Cortex of kidney (tissue), 1 donor: Measurements from ENCODE around the gene TMEM205.
"Not testable (repeated sequence)": the region's sequence is repeated elsewhere in the genome, so short reads cannot be mapped to it uniquely, and the experiment has no call there.

ENCODE experiments used
- DNase-seq: peaks from one replicate; lab custom pipeline; 2025; lab: John Stamatoyannopoulos, UW

TMEM205 gene

GRCh38 chr19:11339254-11340098 lies 6.6 kb downstream of the TMEM205 start, which contains the start of gene RAB3D:
RAB3D (minus strand) TSS chr19:11339657; CDS start chr19:11337399, 2,258 bp downstream.
- DNase-seq: no peak

GRCh38 chr19:11338569-11339253 lies 7.4 kb downstream of the TMEM205 start:
- no peak for DNase-seq

GRCh38 chr19:11338121-11338520 lies 7.9 kb downstream of the TMEM205 start:
- DNase-seq: no peak

GRCh38 chr19:11337080-11337479 lies 9.0 kb downstream of the TMEM205 start:
- DNase-seq: no peak

- DNase-seq: no peak
Observed at GRCh38 chr19:11335449-11336146, 10.5 kb downstream of the TMEM205 start.

GRCh38 chr19:11333838-11334237 lies 12.2 kb downstream of the TMEM205 start:
- DNase-seq: not testable (repeated sequence)

- no peak for DNase-seq
Observed at GRCh38 chr19:11332822-11333221, 13.2 kb downstream of the TMEM205 start.

- DNase-seq: no peak
Observed at GRCh38 chr19:11331502-11331901, 14.6 kb downstream of the TMEM205 start.

- DNase-seq: no peak
Observed at GRCh38 chr19:11330127-11330526, 15.9 kb downstream of the TMEM205 start.

- DNase-seq: no peak
Observed at GRCh38 chr19:11325544-11325943, 20.5 kb downstream of the TMEM205 start.

GRCh38 chr19:11324748-11325389 lies 21.2 kb downstream of the TMEM205 start:
- DNase-seq: no peak

GRCh38 chr19:11324079-11324661 lies 21.9 kb downstream of the TMEM205 start:
- DNase-seq: no peak

GRCh38 chr19:11323601-11324078 lies 22.4 kb downstream of the TMEM205 start:
- no peak for DNase-seq

GRCh38 chr19:11322269-11323024 lies 23.6 kb downstream of the TMEM205 start:
- DNase-seq: no peak

- DNase-seq: no peak
Observed at GRCh38 chr19:11321191-11322126, 24.6 kb downstream of the TMEM205 start.

- DNase-seq: not testable (repeated sequence)
Observed at GRCh38 chr19:11320278-11320995, 25.6 kb downstream of the TMEM205 start.

GRCh38 chr19:11306337-11306736 lies 39.7 kb downstream of the TMEM205 start:
- no peak for DNase-seq

GRCh38 chr19:11304936-11305335 lies 41.1 kb downstream of the TMEM205 start:
- no peak for DNase-seq

- no peak for DNase-seq
Observed at GRCh38 chr19:11300811-11301120, 45.3 kb downstream of the TMEM205 start.
